ENCODE results near the gene OAS3. TPM values are rescaled to one million over a fixed set of nuclear protein-coding genes. Genes with fewer than 3 reads are reported as not detected.

OAS3 gene
- polyA plus RNA-seq, 1 of the 3 experiments (the other 2 are of a cell fraction): 3.0 TPM

DNA sequence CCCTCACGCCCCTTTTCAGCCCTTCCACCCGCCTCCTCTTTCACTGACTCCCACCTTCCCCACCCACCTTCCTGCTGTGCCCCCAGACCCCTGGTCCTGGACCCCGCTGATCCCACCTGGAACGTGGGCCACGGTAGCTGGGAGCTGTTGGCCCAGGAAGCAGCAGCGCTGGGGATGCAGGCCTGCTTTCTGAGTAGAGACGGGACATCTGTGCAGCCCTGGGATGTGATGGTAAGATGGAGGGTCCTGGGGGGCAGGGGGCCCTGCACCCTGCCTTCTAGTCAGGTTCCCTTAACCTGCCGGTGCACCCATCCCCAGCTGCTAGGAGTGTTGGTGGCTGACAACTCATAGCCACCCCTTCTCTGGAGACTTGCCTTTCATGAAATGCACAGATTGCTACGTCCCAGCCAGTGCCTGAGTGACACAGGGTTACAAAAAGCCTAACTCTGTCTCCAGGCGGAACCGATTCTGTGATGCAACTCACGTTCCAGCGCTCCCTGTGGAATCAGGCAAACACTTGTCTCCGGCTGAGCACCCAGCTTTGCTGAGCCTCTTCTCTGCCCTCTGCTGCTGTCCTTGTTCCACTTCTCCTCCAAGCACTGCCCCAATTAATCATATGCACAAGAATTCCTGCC lies 25.1 kb downstream of the OAS3 start (continued):
- TF ChIP-seq, protein P1, sequence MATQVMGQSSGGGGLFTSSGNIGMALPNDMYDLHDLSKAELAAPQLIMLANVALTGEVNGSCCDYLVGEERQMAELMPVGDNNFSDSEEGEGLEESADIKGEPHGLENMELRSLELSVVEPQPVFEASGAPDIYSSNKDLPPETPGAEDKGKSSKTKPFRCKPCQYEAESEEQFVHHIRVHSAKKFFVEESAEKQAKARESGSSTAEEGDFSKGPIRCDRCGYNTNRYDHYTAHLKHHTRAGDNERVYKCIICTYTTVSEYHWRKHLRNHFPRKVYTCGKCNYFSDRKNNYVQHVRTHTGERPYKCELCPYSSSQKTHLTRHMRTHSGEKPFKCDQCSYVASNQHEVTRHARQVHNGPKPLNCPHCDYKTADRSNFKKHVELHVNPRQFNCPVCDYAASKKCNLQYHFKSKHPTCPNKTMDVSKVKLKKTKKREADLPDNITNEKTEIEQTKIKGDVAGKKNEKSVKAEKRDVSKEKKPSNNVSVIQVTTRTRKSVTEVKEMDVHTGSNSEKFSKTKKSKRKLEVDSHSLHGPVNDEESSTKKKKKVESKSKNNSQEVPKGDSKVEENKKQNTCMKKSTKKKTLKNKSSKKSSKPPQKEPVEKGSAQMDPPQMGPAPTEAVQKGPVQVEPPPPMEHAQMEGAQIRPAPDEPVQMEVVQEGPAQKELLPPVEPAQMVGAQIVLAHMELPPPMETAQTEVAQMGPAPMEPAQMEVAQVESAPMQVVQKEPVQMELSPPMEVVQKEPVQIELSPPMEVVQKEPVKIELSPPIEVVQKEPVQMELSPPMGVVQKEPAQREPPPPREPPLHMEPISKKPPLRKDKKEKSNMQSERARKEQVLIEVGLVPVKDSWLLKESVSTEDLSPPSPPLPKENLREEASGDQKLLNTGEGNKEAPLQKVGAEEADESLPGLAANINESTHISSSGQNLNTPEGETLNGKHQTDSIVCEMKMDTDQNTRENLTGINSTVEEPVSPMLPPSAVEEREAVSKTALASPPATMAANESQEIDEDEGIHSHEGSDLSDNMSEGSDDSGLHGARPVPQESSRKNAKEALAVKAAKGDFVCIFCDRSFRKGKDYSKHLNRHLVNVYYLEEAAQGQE (IDR thresholded peaks at IDR 0.05; ENCODE audit: low read depth, low read length): no peak

DNA sequence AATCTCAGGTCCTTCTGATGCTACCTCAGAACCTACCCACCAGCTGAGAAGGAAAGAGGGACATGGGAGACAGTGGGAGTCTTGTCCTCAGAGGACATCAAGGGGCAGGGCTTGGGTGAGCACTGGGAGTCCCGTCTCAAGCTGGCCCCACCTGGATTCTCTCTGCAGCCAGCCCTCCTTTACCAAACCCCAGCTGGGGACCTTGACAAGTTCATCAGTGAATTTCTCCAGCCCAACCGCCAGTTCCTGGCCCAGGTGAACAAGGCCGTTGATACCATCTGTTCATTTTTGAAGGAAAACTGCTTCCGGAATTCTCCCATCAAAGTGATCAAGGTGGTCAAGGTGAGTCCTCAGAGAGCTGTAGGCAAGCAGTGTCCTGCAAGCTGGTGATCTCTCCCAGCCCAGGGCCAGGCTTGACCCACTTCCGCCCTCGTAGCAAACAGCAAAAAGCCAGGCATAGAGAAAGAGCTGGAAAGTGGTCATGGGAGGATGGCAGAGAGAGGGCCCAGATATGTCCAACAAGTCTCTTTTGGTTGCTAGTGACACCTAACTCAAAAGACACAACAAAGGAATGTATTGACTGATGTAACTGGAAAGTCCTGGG lies 25.9 kb downstream of the OAS3 start:
- H3K79me2 ChIP-seq (ENCODE audit: insufficient read depth): no peaks in the 10 kb centered on the region
- H3K27me3 ChIP-seq (ENCODE audit: insufficient read depth): no peaks in the 10 kb centered on the region
- H3F3A ChIP-seq (replicated peaks; ENCODE audit: insufficient read depth): no peaks in the 10 kb centered on the region
- no peak overlapping the region for H3K9ac ChIP-seq
- H3K9me2 ChIP-seq: no peaks in the 10 kb centered on the region
- no peaks in the 10 kb centered on the region for H3K36me3 ChIP-seq (replicated peaks in 1 of 2; ENCODE audit: control insufficient read depth in 1 of 2, insufficient read depth in 2 of 2, low read length in 1 of 2)
- H2AFZ ChIP-seq (ENCODE audit: low read depth): no peak overlapping the region
- no peaks in the 10 kb centered on the region for H4K20me1 ChIP-seq (ENCODE audit: insufficient read depth)
- no peak overlapping the region for H3K27ac ChIP-seq (ENCODE audit: low read depth in 2 of 2, low read length in 1 of 2)
- H3K4me2 ChIP-seq: no peak overlapping the region
- DNase-seq: no peak
- ChIA-PET CTCF (interaction anchor here (0.9 to 3.6 kb wide), 4 partner anchors 23 to 513 kb away, joined by 3 to 13 read pairs (median 3); no protein-coding TSS in a partner anchor), POLR2A (no interaction called here)
- no peak overlapping the region for H3K4me3 ChIP-seq (ENCODE audit: low read depth in 2 of 2, low read length in 1 of 2)
- TF ChIP-seq, protein P2, sequence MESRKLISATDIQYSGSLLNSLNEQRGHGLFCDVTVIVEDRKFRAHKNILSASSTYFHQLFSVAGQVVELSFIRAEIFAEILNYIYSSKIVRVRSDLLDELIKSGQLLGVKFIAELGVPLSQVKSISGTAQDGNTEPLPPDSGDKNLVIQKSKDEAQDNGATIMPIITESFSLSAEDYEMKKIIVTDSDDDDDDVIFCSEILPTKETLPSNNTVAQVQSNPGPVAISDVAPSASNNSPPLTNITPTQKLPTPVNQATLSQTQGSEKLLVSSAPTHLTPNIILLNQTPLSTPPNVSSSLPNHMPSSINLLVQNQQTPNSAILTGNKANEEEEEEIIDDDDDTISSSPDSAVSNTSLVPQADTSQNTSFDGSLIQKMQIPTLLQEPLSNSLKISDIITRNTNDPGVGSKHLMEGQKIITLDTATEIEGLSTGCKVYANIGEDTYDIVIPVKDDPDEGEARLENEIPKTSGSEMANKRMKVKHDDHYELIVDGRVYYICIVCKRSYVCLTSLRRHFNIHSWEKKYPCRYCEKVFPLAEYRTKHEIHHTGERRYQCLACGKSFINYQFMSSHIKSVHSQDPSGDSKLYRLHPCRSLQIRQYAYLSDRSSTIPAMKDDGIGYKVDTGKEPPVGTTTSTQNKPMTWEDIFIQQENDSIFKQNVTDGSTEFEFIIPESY (IDR thresholded peaks at IDR 0.05; ENCODE audit: borderline replicate concordance, low read depth): no peak
- no peak for TF ChIP-seq RCOR1 (IDR thresholded peaks at IDR 0.05; ENCODE audit: low read length)
- no peak for TF ChIP-seq GATA2 (CRISPR knock-in tag; IDR thresholded peaks at IDR 0.05)
- no peak for TF ChIP-seq SIN3A (IDR thresholded peaks at IDR 0.05; ENCODE audit: borderline replicate concordance, low read depth, low read length)
- no peak for TF ChIP-seq ELF1 (IDR thresholded peaks at IDR 0.05)
- TF ChIP-seq JUND (IDR thresholded peaks at IDR 0.05): no peak
- no peak for TF ChIP-seq SMC3 (IDR thresholded peaks at IDR 0.05; ENCODE audit: low read depth, low read length)
- no peak for TF ChIP-seq GABPA (IDR thresholded peaks at IDR 0.05; ENCODE audit: low read depth)
- TF ChIP-seq, protein P3, sequence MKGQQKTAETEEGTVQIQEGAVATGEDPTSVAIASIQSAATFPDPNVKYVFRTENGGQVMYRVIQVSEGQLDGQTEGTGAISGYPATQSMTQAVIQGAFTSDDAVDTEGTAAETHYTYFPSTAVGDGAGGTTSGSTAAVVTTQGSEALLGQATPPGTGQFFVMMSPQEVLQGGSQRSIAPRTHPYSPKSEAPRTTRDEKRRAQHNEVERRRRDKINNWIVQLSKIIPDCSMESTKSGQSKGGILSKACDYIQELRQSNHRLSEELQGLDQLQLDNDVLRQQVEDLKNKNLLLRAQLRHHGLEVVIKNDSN (IDR thresholded peaks at IDR 0.05; ENCODE audit: borderline replicate concordance, low read depth): no peak
- TF ChIP-seq YY1 (IDR thresholded peaks at IDR 0.05; ENCODE audit: low read depth): no peak
- TF ChIP-seq, protein P1 (IDR thresholded peaks at IDR 0.05; ENCODE audit: low read depth, low read length): no peak
- no peak for TF ChIP-seq TEAD4 (IDR thresholded peaks at IDR 0.05; ENCODE audit: borderline replicate concordance, insufficient read depth)
- TF ChIP-seq TAF1 (IDR thresholded peaks at IDR 0.05; ENCODE audit: borderline replicate concordance, low read depth, low read length): no peak
- TF ChIP-seq RAD21 (IDR thresholded peaks at IDR 0.05; ENCODE audit: low read length): no peak
- TF ChIP-seq, protein P4, sequence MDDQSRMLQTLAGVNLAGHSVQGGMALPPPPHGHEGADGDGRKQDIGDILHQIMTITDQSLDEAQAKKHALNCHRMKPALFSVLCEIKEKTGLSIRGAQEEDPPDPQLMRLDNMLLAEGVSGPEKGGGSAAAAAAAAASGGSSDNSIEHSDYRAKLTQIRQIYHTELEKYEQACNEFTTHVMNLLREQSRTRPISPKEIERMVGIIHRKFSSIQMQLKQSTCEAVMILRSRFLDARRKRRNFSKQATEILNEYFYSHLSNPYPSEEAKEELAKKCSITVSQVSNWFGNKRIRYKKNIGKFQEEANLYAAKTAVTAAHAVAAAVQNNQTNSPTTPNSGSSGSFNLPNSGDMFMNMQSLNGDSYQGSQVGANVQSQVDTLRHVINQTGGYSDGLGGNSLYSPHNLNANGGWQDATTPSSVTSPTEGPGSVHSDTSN (IDR thresholded peaks at IDR 0.05): no peak
- no peak for TF ChIP-seq EZH2phosphoT487 (IDR thresholded peaks at IDR 0.05; ENCODE audit: borderline replicate concordance, low read depth)
- TF ChIP-seq MEF2A (IDR thresholded peaks at IDR 0.05; ENCODE audit: borderline replicate concordance, low read depth): no peak
- TF ChIP-seq FOSL2 (IDR thresholded peaks at IDR 0.05; ENCODE audit: borderline replicate concordance, low read depth): no peak
- TF ChIP-seq RXRA (IDR thresholded peaks at IDR 0.05; ENCODE audit: borderline replicate concordance, low read depth): no peak
- H3K4me1 ChIP-seq (ENCODE audit: control insufficient read depth in 1 of 2, insufficient read depth in 2 of 2, low read depth in 1 of 2, low read length in 1 of 2): no peaks in the 10 kb centered on the region
- H3K9me3 ChIP-seq: no peaks in the 10 kb centered on the region
- whole genome bisulfite sequencing (ENCODE audit: low lambda C conversion rate): 81% methylated on average over 6 of the region's 6 CpGs
